Activated T-helper 2 cell treated with anti-CD3 and anti-CD28 coated beads, Interferon-gamma antibody, Interleukin-2, Interleukin-4, amounts not matched to agents 10 μg/mL and 5 μg/mL and 100 μg/mL, durations not matched to agents 14 hours and 24 hours and 36 hours (primary cell): ENCODE measurements around the gene C16orf95. TPM values are rescaled to one million over a fixed set of nuclear protein-coding genes. Genes with fewer than 3 reads are reported as not detected.
"Not testable (repeated sequence)": the region's sequence is repeated elsewhere in the genome, so short reads cannot be mapped to it uniquely, and the experiment has no call there.

Source experiments
- DNase-seq: peaks from one replicate; pipeline ENCODE4 v3.0.0; 2021; ENCODE audit warnings: low spot score
- H3K27ac Mint-ChIP-seq: one replicate; pipeline ENCODE4 v1.8.0; 2021; ENCODE audit warnings: mixed read lengths
- H3K27me3 Mint-ChIP-seq: one replicate; pipeline ENCODE4 v1.8.0; 2021; ENCODE audit warnings: low read depth, mixed read lengths
- H3K36me3 Mint-ChIP-seq: one replicate; pipeline ENCODE4 v1.8.0; 2021; ENCODE audit warnings: low read depth, mixed read lengths
- H3K4me1 Mint-ChIP-seq: one replicate; pipeline ENCODE4 v1.8.0; 2021; ENCODE audit warnings: low read depth, mixed read lengths
- H3K4me3 Mint-ChIP-seq: one replicate; pipeline ENCODE4 v1.8.0; 2021; ENCODE audit warnings: low read depth, mild to moderate bottlenecking, moderate library complexity, mixed read lengths
- H3K9me3 Mint-ChIP-seq: one replicate; pipeline ENCODE4 v1.8.0; 2021; ENCODE audit warnings: mixed read lengths
- intact Hi-C: fragments of 100-400 bp; cut with micrococcal nuclease; formaldehyde crosslinking; loops from one replicate; pipeline ENCODE4 v1.15.1; 2023
- total RNA-seq: library from RNA; stranded (reverse); gene quantifications from 2 replicates; pipeline ENCODE4 v1.2.3, GENCODE V29; 2022

C16orf95 gene
- total RNA-seq, result 12.3 and 12.4 TPM in 2 replicates

GRCh38 chr16:87316923-87317749, at the start of gene C16orf95:
Gene C16orf95, minus strand, starts transcription at chr16:87317392. Its CDS starts 150 bp downstream, at chr16:87317242.
- no peaks in the 10 kb centered on the region for H3K9me3 Mint-ChIP-seq
- peak within 1 kb of the TSS; percentile 87 for H3K4me3 Mint-ChIP-seq
- peak; percentile 95 for DNase-seq
- intact Hi-C loops, result loop anchor here (1.0 to 10.0 kb wide), 3 partner anchors 65 to 178 kb away; partner anchors contain the start of gene ZCCHC14
- peak within 1 kb of the TSS; percentile 97 for H3K27ac Mint-ChIP-seq
- H3K4me1 Mint-ChIP-seq, result peaks cover 12% of the 10 kb centered on the region
- peaks cover 19% of the 10 kb centered on the region for H3K36me3 Mint-ChIP-seq
- H3K27me3 Mint-ChIP-seq, result no peaks in the 10 kb centered on the region

- no peak for DNase-seq
- no peak overlapping the region for H3K4me3 Mint-ChIP-seq
- intact Hi-C loops, result no loop called here
- no peaks in the 10 kb centered on the region for H3K9me3 Mint-ChIP-seq
- no peaks in the 10 kb centered on the region for H3K27me3 Mint-ChIP-seq
- peak overlapping the region; percentile 81 for H3K27ac Mint-ChIP-seq
- H3K4me1 Mint-ChIP-seq, result peaks cover 44% of the 10 kb centered on the region
- peaks cover 21% of the 10 kb centered on the region for H3K36me3 Mint-ChIP-seq
Observed at GRCh38 chr16:87366930-87367329, 49.7 kb upstream of the C16orf95 start.

DNA sequence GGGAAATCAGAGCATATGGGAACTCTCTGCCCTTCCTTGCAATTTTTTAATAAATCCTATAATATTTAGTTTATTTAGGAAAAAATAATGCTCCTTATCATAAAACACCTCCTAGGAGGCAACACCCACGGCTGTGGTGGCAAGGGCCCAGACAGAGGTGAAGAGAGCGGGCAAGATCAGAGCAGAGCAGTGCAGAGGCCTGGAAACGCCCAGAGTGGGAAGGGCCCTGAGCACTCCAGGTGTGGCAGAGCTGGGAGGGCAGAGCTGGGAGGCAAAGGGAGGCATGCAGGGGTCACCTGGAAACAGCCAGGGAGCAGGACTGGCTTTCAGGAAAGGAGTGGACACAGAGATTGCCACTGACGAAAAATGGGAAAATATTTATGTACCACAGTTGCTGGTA, 49.1 kb upstream of the C16orf95 start:
- Mint-ChIP-seq H3K4me1 (peaks cover 41% of the 10 kb centered on the region), H3K27ac (no peak overlapping the region)

GRCh38 chr16:87365021-87365713, 48.0 kb upstream of the C16orf95 start:
- DNase-seq, result no peak
- intact Hi-C loops, result no loop called here
- Mint-ChIP-seq H3K27ac (no peak overlapping the region), H3K9me3 (no peaks in the 10 kb centered on the region), H3K27me3 (no peaks in the 10 kb centered on the region), H3K4me1 (peaks cover 42% of the 10 kb centered on the region), H3K4me3 (no peak overlapping the region), H3K36me3 (peaks cover 33% of the 10 kb centered on the region)

More for the DNA sequence above, 49.1 kb upstream of the C16orf95 start:
- intact Hi-C loops, result no loop called here
- peaks cover 25% of the 10 kb centered on the region for H3K36me3 Mint-ChIP-seq
- DNase-seq, result no peak
- no peaks in the 10 kb centered on the region for H3K27me3 Mint-ChIP-seq
- no peaks in the 10 kb centered on the region for H3K9me3 Mint-ChIP-seq
- H3K4me3 Mint-ChIP-seq, result no peak overlapping the region

- intact Hi-C loops, result no loop called here
- H3K27ac Mint-ChIP-seq, result peak overlapping the region; percentile 33
- H3K36me3 Mint-ChIP-seq, result peaks cover 41% of the 10 kb centered on the region
- peaks cover 36% of the 10 kb centered on the region for H3K4me1 Mint-ChIP-seq
- no peaks in the 10 kb centered on the region for H3K27me3 Mint-ChIP-seq
- H3K4me3 Mint-ChIP-seq, result no peak overlapping the region
- no peaks in the 10 kb centered on the region for H3K9me3 Mint-ChIP-seq
- no peak for DNase-seq
Observed at GRCh38 chr16:87363771-87364455, 46.7 kb upstream of the C16orf95 start.

DNA sequence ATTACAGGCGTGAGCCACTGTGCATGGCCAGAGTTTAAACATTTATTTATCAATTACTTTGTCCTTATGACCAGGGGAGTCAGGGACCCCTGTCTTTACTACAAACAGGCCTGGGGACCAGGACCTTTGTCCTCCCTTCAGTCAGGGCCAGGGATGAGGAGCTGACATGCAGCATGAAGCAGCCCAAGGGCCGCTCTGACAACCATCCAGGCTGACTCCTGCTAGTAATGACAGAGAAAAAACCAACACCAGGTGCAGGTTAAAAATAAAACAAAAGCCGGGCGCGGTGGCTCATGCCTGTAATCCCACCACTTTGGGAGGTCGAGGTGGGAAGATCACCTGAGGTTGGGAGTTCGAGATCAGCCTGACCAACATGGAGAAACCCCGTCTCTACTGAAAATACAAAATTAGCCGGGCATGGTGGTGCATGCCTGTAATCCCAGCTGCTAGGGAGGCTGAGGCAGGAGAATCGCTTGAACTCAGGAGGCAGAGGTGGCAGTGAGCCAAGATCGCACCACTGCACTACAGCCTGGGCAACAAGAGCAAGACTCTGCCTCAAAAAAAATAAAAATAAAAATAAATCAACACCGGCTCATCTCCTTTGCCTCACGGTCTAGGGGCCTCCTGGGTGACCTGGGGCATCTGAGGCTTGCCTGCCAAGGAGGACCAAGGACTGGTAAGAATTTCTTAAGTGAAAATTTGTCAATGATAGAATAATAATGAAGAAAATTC, 45.8 kb upstream of the C16orf95 start:
- H3K4me3 Mint-ChIP-seq, H3K27ac Mint-ChIP-seq, H3K27me3 Mint-ChIP-seq, intact Hi-C loops, H3K9me3 Mint-ChIP-seq, DNase-seq: not testable (repeated sequence)
- H3K36me3 Mint-ChIP-seq, result peaks cover 46% of the 10 kb centered on the region
- peaks cover 27% of the 10 kb centered on the region for H3K4me1 Mint-ChIP-seq

DNA sequence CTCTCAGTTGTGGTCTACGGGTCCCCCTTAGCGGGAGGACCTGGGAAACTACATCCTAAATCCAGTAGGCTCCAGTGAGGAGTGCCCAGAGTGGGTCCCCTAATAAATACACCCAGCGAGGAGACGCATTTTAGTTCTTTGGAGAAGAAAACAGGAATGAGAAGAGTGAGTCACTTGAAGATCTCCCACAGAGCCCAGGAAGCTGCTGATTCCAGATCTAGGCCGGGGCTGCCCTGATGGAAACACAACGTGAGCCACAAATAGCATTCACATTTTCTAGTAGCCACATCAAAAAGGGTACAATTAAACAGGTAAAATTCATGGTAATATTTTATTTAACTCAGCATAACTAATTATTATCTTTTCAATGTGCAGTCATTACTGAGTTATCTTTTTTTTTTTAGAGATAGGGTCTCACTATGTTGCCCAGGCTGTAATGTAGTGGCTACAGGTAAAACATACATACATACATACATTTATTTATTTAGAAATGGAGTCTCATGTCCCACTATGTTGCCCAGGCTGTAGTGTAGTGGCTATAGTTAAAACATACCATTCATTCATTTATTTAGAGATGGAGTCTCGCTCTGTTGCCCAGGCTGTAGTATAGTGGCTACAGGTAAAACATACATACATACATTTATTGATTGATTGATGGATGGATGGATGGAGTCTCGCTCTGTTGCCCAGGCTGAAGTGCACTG, 44.9 kb upstream of the C16orf95 start:
- peaks cover 19% of the 10 kb centered on the region for H3K4me1 Mint-ChIP-seq
- H3K27me3 Mint-ChIP-seq, result no peaks in the 10 kb centered on the region
- intact Hi-C loops, result no loop called here
- DNase-seq, result no peak
- no peak overlapping the region for H3K4me3 Mint-ChIP-seq
- no peaks in the 10 kb centered on the region for H3K9me3 Mint-ChIP-seq
- H3K27ac Mint-ChIP-seq, result no peak overlapping the region
- H3K36me3 Mint-ChIP-seq, result peaks cover 41% of the 10 kb centered on the region

DNA sequence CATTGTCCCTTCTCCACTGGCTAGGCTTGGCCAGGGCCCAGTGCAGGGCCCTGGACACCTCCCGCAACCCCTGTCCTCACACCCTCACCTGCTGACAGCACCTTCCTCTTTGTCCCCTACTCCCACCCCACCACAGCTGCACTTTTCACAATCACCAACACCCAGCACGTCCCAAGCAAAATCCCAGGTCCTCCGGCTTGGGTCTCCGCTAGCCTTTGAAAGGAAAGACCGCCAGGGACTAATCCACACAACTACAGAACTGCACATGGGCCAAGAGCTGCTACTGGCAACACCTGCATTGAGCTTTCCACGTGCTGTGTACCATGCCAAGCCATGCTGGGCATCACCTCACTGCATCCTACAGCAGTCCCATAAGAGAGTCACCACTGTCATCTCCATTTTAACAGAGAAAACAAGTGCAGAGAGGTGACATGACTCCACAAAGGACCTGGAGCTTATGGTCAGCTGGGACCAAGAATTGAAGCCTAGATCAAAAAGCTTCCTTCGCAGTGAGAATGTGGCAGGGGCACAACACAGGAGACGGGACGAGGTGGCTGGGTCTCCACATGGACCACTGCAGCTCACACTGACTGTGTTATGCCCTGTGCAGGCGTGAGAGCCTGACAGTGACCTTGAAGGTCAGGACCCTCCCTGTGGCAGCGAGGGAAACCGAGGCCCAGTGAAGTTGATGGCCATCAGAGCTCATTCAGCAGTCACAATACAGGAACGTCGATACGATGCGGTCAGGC, 43.8 kb upstream of the C16orf95 start:
- peaks cover 17% of the 10 kb centered on the region for H3K4me1 Mint-ChIP-seq
- peaks cover 41% of the 10 kb centered on the region for H3K36me3 Mint-ChIP-seq
- intact Hi-C loops, result no loop called here
- no peak overlapping the region for H3K27ac Mint-ChIP-seq
- no peaks in the 10 kb centered on the region for H3K27me3 Mint-ChIP-seq
- H3K4me3 Mint-ChIP-seq, result no peak overlapping the region
- DNase-seq, result no peak
- no peaks in the 10 kb centered on the region for H3K9me3 Mint-ChIP-seq

GRCh38 chr16:87359121-87359520, 41.9 kb upstream of the C16orf95 start:
- Mint-ChIP-seq H3K27me3 (no peaks in the 10 kb centered on the region), H3K4me1 (peaks cover 7% of the 10 kb centered on the region), H3K4me3 (no peak overlapping the region), H3K36me3 (peaks cover 39% of the 10 kb centered on the region), H3K27ac (peak overlapping the region; percentile 21), H3K9me3 (no peaks in the 10 kb centered on the region)
- intact Hi-C loops, result no loop called here
- DNase-seq, result no peak

- Mint-ChIP-seq H3K4me3 (no peak overlapping the region), H3K27ac (no peak overlapping the region), H3K27me3 (no peaks in the 10 kb centered on the region), H3K36me3 (peaks cover 38% of the 10 kb centered on the region), H3K4me1 (peaks cover 6% of the 10 kb centered on the region), H3K9me3 (no peaks in the 10 kb centered on the region)
- DNase-seq, result no peak
- intact Hi-C loops, result no loop called here
Observed at GRCh38 chr16:87358696-87359095, 41.5 kb upstream of the C16orf95 start.

GRCh38 chr16:87358250-87358649, 41.1 kb upstream of the C16orf95 start:
- H3K36me3 Mint-ChIP-seq, result peaks cover 33% of the 10 kb centered on the region
- no peaks in the 10 kb centered on the region for H3K27me3 Mint-ChIP-seq
- intact Hi-C loops, result no loop called here
- H3K4me1 Mint-ChIP-seq, result peaks cover 3% of the 10 kb centered on the region
- no peak overlapping the region for H3K27ac Mint-ChIP-seq
- no peaks in the 10 kb centered on the region for H3K9me3 Mint-ChIP-seq
- DNase-seq, result no peak
- H3K4me3 Mint-ChIP-seq, result no peak overlapping the region
